HFF-Myc (cell line): ENCODE results near the gene GNG7.
"Not testable (repeated sequence)": the region's sequence is repeated elsewhere in the genome, so short reads cannot be mapped to it uniquely, and the experiment has no call there.

Experiments
- DNase-seq: peaks from one replicate; pipeline ENCODE4 v3.0.0-alpha.2; 2011; ENCODE audit warnings: low read depth; ENCODE audit errors: extremely low read depth
- H3K4me3 ChIP-seq: replicated peaks from 2 replicates; pipeline ENCODE4 v1.5.1; 2011; ENCODE audit warnings: low read depth, mild to moderate bottlenecking, control low read depth, low read length
- TF ChIP-seq, protein P1 (sequence below): IDR thresholded peaks from 2 replicates; pipeline ENCODE4 v1.5.1; 2012; ENCODE audit warnings: mild to moderate bottlenecking, low read depth, low read length, control low read depth; ENCODE audit errors: missing control alignments

GNG7 gene

DNA sequence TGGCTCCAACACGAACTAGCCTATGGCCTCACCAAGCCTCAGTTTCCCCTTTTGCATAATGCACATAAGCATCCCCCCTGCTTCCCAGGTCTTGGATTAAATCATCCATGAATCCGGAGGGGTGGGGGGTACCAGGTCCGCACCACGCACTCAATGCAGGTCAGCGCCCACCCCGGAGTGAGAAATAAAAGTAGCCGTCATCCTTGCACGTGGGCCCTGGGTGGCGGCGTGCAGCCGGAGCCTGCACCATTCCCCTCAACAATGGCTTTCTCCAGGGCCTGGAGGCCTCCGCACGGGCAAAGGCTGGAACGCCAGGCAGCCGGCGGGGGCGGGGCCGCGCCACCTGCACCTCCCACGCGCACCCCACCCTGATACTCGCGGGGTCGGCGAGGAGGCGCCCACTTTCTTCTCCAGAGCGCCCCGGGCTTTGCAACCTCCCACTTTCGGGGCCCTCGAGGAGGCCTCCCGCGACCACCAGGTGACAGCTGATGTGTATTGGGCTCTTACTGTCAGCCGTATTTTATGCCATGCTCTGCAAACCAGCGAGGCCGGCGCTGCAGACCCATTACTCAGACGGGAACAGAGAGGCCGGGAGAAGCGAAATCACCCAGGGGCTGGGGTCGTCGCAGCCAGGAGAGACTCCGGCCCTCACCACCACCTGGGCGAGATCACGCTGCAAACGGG is 227.3 kb downstream of the GNG7 start:
- TF ChIP-seq, protein P1, sequence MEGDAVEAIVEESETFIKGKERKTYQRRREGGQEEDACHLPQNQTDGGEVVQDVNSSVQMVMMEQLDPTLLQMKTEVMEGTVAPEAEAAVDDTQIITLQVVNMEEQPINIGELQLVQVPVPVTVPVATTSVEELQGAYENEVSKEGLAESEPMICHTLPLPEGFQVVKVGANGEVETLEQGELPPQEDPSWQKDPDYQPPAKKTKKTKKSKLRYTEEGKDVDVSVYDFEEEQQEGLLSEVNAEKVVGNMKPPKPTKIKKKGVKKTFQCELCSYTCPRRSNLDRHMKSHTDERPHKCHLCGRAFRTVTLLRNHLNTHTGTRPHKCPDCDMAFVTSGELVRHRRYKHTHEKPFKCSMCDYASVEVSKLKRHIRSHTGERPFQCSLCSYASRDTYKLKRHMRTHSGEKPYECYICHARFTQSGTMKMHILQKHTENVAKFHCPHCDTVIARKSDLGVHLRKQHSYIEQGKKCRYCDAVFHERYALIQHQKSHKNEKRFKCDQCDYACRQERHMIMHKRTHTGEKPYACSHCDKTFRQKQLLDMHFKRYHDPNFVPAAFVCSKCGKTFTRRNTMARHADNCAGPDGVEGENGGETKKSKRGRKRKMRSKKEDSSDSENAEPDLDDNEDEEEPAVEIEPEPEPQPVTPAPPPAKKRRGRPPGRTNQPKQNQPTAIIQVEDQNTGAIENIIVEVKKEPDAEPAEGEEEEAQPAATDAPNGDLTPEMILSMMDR: no peak
- DNase-seq: no peak

DNA sequence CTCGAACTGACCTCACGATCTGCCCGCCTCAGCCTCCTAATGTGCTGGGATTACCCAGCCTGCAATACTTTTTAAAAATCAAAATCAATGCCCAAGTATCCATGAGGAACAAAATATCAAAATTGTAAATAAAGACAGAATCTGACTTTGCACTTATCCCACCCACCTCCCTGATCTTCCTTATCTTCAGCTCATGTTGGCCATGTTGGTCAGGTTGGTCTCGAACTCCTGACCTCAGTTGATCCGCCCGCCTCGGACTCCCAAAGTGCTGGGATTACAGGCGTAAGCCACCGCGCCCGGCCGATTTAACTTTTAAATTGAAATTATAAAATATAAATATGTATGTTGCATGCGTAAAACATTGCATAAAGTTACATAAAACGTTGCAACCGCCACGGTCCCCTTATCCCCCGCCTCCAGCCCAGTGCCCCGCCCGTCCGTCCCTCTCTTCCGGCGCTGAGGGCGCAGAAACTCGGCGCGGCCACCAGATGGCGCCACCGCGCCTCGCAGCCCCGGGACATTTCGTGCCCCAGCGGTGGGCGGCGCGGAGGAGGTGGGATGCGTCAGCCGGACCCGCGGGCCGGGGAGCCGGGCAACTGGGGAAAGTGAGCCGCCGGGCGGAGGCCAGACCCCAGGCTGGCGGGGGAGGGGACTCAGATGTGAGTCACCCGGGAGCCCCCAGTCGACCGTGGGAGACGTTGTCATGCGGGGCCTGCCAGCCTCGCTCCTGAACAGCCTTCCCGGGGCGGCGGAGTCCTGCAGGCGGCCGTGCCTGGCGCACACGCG is 228.1 kb downstream of the GNG7 start:
- DNase-seq: no peak
- TF ChIP-seq, protein P1: peak; percentile 86
- H3K4me3 ChIP-seq: peak overlapping the region; percentile 95

More for the DNA sequence above, 227.3 kb downstream of the GNG7 start:
- H3K4me3 ChIP-seq: peak overlapping the region; percentile 95

DNA sequence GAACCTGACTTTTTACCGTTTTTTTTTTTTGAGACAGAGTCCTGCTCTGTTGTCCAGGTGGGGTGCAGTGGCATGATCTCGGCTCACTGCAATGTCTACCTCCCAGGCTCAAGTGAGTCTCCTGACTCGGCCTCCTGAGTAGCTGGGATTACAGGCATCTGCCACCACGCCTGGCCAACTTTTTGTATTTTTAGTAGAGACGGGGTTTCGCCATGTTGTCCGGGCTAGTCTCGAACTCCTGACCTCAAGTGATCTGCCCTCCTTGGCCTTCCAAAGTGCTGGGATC is 232.6 kb downstream of the GNG7 start:
- DNase-seq, H3K4me3 ChIP-seq: not testable (repeated sequence)

DNA sequence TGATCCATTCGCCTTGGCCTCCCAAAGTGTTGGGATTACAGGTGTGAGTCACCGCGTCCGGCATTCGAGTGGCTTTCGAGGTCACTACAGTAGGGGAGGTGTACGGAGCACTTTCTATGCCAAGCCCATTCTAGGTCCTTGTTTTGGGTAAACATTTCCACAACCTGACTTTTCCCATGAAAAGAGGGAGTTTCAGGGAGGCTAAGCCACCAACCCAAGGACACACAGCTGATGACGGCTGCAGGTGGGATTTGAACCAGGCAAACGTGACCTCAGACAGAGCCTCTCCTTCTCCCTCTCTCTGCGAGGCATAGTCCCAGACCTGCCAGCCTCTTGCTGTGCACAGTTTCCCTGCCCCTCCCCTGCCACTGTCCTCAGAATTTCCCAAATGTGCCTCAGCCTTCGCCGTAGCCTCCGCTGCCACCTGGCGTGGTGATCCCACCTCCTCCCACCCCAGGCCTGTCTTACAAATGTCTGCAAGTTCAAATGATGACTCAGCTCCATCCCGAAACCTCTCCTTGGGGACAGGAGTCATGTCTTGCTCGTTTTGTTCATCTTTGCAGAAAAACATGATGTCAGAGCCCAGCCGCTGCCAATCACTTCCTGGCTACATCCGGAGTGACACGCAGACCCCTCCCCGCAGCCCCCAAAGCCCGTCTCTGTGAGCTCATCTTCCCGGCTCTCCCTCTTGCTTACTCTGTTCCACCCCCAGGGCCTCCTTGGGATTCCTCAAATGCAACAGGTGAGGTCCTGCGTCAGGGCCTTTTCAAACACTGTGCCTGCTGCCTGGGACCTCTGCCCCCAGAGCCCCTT is 233.2 kb downstream of the GNG7 start:
- TF ChIP-seq, protein P1: no peak
- no peak overlapping the region for H3K4me3 ChIP-seq
- DNase-seq: no peak

DNA sequence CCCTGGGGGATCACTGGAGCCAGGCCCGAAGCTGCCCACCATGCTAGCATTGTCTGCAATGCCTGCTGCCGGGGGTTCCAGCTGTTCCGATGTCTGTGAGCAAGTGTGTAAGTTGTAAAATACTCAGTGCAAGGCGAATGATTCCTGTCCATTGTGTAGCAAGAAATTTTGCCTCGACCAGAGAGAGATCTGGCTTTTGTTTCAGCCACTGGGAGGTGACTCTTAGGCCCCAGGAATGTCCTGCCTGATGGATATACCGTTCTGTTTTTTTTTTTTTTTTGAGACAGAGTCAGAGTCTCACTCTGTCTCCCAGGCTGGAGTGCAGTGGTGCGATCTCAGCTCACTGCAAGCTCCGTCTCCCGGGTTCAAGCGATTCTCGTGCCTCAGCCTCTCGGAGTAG is 233.9 kb downstream of the GNG7 start:
- no peak overlapping the region for H3K4me3 ChIP-seq
- TF ChIP-seq, protein P1: no peak
- no peak for DNase-seq

DNA sequence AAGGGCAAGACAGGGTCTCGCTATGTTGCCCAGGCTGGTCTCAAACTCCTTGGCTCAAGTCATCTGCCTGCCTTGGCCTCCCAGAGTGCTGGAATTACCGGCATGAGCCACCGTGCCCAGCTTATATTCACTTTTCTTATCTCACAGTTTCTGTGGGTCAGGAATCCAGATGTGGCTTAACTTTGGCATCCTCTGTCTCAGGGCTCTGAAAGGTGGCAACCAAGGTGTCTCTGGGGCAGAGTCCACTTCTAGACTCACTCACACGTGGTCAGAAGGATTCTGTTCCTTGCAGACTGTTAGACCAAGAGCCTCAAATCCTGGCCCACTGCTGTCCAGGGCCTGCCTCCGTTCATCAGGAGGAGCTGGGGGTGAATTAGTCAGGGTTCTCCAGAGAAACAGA is 238.1 kb downstream of the GNG7 start:
- TF ChIP-seq, protein P1: no peak
- no peak for DNase-seq
- no peak overlapping the region for H3K4me3 ChIP-seq

DNA sequence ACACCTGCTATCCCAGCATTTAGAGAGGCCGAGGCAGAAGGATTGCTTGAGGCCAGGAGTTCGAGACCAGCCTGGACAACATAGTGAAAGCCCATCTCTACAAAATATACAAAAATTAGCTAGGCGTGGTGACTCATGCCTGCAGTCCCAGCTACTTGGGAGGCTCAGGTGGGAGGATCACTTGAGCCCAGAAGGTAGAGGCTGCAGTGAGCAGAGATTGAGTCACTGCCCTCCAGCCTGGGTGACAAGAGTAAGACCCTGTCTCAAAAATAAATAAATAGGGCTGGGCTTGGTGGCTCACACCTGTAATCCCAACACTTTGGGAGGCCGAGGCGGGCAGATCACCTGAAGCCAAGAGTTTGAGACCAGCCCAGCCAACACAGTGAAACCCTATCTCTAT is 238.8 kb downstream of the GNG7 start:
- not testable (repeated sequence) for DNase-seq, H3K4me3 ChIP-seq
